HL-60 (cell line): Measurements from ENCODE around the gene SPTBN1.

Source experiments
- GABPA ChIP-seq: IDR thresholded peaks from 2 replicates; pipeline ENCODE4 v1.6.1; 2012; ENCODE audit warnings: low read depth
- TF ChIP-seq, protein P1 (sequence below): IDR thresholded peaks from one replicate; pipeline ENCODE4 v1.5.1; 2011; ENCODE audit warnings: low read length, control low read depth, inconsistent platforms; ENCODE audit not compliant: insufficient read depth

DNA sequence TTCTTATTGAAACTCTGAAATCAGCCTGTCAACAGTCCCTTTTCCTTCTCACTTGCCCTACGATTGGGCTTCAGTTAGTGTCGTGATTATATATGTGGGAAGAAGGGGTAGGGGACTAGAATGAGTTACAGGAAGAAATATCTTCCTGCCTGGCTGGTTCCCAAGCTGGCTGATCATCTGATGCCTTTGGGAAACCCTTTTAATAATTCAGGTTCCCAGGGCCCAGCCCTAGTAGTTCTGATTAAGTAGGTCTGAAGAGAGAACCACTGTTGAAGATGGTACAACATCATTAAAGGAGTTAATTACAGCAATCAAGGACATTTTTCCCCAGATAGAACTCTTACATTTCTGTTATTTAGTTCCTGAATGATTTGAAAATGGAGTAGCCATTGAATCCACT is 157.3 kb downstream of the SPTBN1 start:
- TF ChIP-seq GABPA = no peak
- TF ChIP-seq, protein P1, sequence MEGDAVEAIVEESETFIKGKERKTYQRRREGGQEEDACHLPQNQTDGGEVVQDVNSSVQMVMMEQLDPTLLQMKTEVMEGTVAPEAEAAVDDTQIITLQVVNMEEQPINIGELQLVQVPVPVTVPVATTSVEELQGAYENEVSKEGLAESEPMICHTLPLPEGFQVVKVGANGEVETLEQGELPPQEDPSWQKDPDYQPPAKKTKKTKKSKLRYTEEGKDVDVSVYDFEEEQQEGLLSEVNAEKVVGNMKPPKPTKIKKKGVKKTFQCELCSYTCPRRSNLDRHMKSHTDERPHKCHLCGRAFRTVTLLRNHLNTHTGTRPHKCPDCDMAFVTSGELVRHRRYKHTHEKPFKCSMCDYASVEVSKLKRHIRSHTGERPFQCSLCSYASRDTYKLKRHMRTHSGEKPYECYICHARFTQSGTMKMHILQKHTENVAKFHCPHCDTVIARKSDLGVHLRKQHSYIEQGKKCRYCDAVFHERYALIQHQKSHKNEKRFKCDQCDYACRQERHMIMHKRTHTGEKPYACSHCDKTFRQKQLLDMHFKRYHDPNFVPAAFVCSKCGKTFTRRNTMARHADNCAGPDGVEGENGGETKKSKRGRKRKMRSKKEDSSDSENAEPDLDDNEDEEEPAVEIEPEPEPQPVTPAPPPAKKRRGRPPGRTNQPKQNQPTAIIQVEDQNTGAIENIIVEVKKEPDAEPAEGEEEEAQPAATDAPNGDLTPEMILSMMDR = no peak
